Hepatocyte (in vitro differentiated cells): ENCODE data around the gene DPF3. TPM values are rescaled to one million over a fixed set of nuclear protein-coding genes. Genes with fewer than 3 reads are reported as not detected.
"Not testable (repeated sequence)": the region's sequence is repeated elsewhere in the genome, so short reads cannot be mapped to it uniquely, and the experiment has no call there.

Experiments used
- DNase-seq: peaks from one replicate; pipeline ENCODE4 v3.0.0-alpha.2; 2016; ENCODE audit warnings: low spot score
- H2AFZ ChIP-seq: fragments of 200-600 bp; sonication (generic); 2 replicates; pipeline ENCODE4 v1.6.0; 2016; ENCODE audit warnings: antibody characterized with exemption, mild to moderate bottlenecking
- H3K27ac ChIP-seq: fragments of 200-600 bp; sonication (generic); 2 replicates; pipeline ENCODE4 v1.5.1; 2016; ENCODE audit warnings: mild to moderate bottlenecking
- H3K27me3 ChIP-seq: fragments of 200-600 bp; sonication (generic); 2 replicates; pipeline ENCODE4 v1.6.1; 2016
- H3K36me3 ChIP-seq: fragments of 200-600 bp; sonication (generic); replicated peaks from 2 replicates; pipeline ENCODE4 v1.5.1; 2016; ENCODE audit warnings: low read depth; ENCODE audit not compliant: insufficient read depth
- H3K4me1 ChIP-seq: fragments of 200-600 bp; sonication (generic); 2 replicates; pipeline ENCODE4 v1.5.1; 2016; ENCODE audit warnings: mild to moderate bottlenecking, moderate library complexity; ENCODE audit not compliant: insufficient read depth
- H3K4me2 ChIP-seq: fragments of 200-600 bp; sonication (generic); 2 replicates; pipeline ENCODE4 v1.6.0; 2016
- H3K4me3 ChIP-seq: fragments of 200-600 bp; sonication (generic); 2 replicates; pipeline ENCODE4 v1.5.1; 2016; ENCODE audit warnings: mild to moderate bottlenecking
- H3K79me2 ChIP-seq: fragments of 200-600 bp; sonication (generic); 2 replicates; pipeline ENCODE4 v1.6.0; 2017; ENCODE audit warnings: mild to moderate bottlenecking
- H3K9me2 ChIP-seq: fragments of 200-600 bp; sonication (generic); replicated peaks from 2 replicates; pipeline ENCODE4 v1.6.0; 2017; ENCODE audit warnings: mild to moderate bottlenecking; ENCODE audit not compliant: insufficient read depth
- H3K9me3 ChIP-seq: fragments of 200-600 bp; sonication (generic); 2 replicates; pipeline ENCODE4 v1.5.1; 2016; ENCODE audit warnings: low read depth, mild to moderate bottlenecking
- H4K20me1 ChIP-seq: fragments of 200-600 bp; sonication (generic); 2 replicates; pipeline ENCODE4 v1.6.0; 2016; ENCODE audit warnings: mild to moderate bottlenecking; ENCODE audit not compliant: insufficient read depth, poor library complexity, severe bottlenecking
- CTCF ChIP-seq: fragments of 200-600 bp; sonication (generic); IDR thresholded peaks from 2 replicates; pipeline ENCODE4 v1.5.1; 2016; ENCODE audit warnings: antibody characterized with exemption, mild to moderate bottlenecking; ENCODE audit not compliant: poor library complexity
- EZH2 ChIP-seq: fragments of 200-600 bp; sonication (generic); IDR thresholded peaks from 2 replicates; pipeline ENCODE4 v1.6.1; 2016; ENCODE audit warnings: antibody characterized with exemption, mild to moderate bottlenecking, borderline replicate concordance
- EZH2phosphoT487 ChIP-seq: fragments of 200-600 bp; sonication (generic); IDR thresholded peaks from one replicate; pipeline ENCODE4 v1.6.1; 2018; ENCODE audit warnings: antibody characterized with exemption, mild to moderate bottlenecking, low read depth, moderate library complexity; ENCODE audit not compliant: unreplicated experiment, severe bottlenecking
- WGBS: methylation state at CpG from one replicate; pipeline ENCODE4 v1.1.6; 2016; ENCODE audit warnings: low lambda C conversion rate; ENCODE audit errors: missing lambda C conversion rate; 5-methylcytosine and 5-hydroxymethylcytosine counted together
- polyA plus RNA-seq: library from polyadenylated mRNA; unstranded; fragments of >200 nt; fragmentation: Nextera tagmentation; extraction: Ambion mirVana; gene quantifications from 2 replicates; pipeline ENCODE4 v1.2.1, GENCODE V29; 2016
- total RNA-seq: library from RNA; depleted of rRNA; stranded (reverse); fragments of >200 nt; gene quantifications from 2 replicates; pipeline ENCODE4 v1.2.3, GENCODE V29; 2014

The DPF3 gene
- total and polyA plus RNA-seq, 2 experiments from 2014 or later: 0.21 to 0.47 TPM

- H3K27me3 ChIP-seq: no peaks in the 10 kb centered on the region
- H3K9me3 ChIP-seq: no peaks in the 10 kb centered on the region
- WGBS: 35% methylated on average over 4 of the region's 4 CpGs
- no peak overlapping the region for H2AFZ ChIP-seq
- H4K20me1 ChIP-seq: no peaks in the 10 kb centered on the region
- no peak for TF ChIP-seq EZH2
- no peak for TF ChIP-seq EZH2phosphoT487
- TF ChIP-seq CTCF: no peak
- H3K4me2 ChIP-seq: no peak overlapping the region
- no peaks in the 10 kb centered on the region for H3K9me2 ChIP-seq
- H3K79me2 ChIP-seq: no peaks in the 10 kb centered on the region
- H3K4me3 ChIP-seq: no peak overlapping the region
- no peaks in the 10 kb centered on the region for H3K4me1 ChIP-seq
- DNase-seq: no peak
- no peaks in the 10 kb centered on the region for H3K36me3 ChIP-seq
- no peak overlapping the region for H3K27ac ChIP-seq
These were observed 17.2 kb downstream of the DPF3 start for GRCh38 chr14:72876710-72877063.

- no peak for DNase-seq
- Histone ChIP-seq H3K79me2 (no peaks in the 10 kb centered on the region), H3K27ac (no peak overlapping the region), H2AFZ (no peak overlapping the region), H3K4me1 (no peaks in the 10 kb centered on the region), H3K9me3 (no peaks in the 10 kb centered on the region), H4K20me1 (no peaks in the 10 kb centered on the region), H3K36me3 (no peaks in the 10 kb centered on the region), H3K9me2 (no peaks in the 10 kb centered on the region), H3K4me3 (no peak overlapping the region), H3K4me2 (no peak overlapping the region), H3K27me3 (no peaks in the 10 kb centered on the region)
- 87% methylated on average over 9 of the region's 9 CpGs for WGBS
- TF ChIP-seq EZH2phosphoT487 (no peak), EZH2 (no peak), CTCF (no peak)
These were observed 17.7 kb downstream of the DPF3 start for GRCh38 chr14:72876005-72876709.

GRCh38 chr14:72870878-72871277 is 23.0 kb downstream of the DPF3 start:
- WGBS: 86% methylated on average over 4 of the region's 4 CpGs
- H3K79me2 ChIP-seq: not testable (repeated sequence)

GRCh38 chr14:72869407-72870329 is 24.2 kb downstream of the DPF3 start:
- Histone ChIP-seq H3K36me3 (no peaks in the 10 kb centered on the region), H3K4me3 (no peak overlapping the region), H3K4me2 (no peak overlapping the region), H4K20me1 (no peaks in the 10 kb centered on the region), H3K27ac (no peak overlapping the region), H2AFZ (no peak overlapping the region), H3K27me3 (no peaks in the 10 kb centered on the region), H3K9me2 (no peaks in the 10 kb centered on the region), H3K9me3 (no peaks in the 10 kb centered on the region), H3K79me2 (no peaks in the 10 kb centered on the region), H3K4me1 (no peaks in the 10 kb centered on the region)
- no peak for DNase-seq
- WGBS: 70% methylated on average over 8 of the region's 8 CpGs
- TF ChIP-seq CTCF (no peak), EZH2 (no peak), EZH2phosphoT487 (no peak)

More at GRCh38 chr14:72870878-72871277, 23.0 kb downstream of the DPF3 start:
- not testable (repeated sequence) for H3K9me3 ChIP-seq, H3K4me3 ChIP-seq, H2AFZ ChIP-seq, H3K9me2 ChIP-seq, H3K36me3 ChIP-seq, H3K27ac ChIP-seq, DNase-seq, H3K4me1 ChIP-seq, H3K4me2 ChIP-seq, H4K20me1 ChIP-seq, H3K27me3 ChIP-seq
